ENCODE results near the gene CCL2. TPM values are rescaled to one million over a fixed set of nuclear protein-coding genes. Genes with fewer than 3 reads are reported as not detected.

Gene CCL2
- total RNA-seq, 1 donor from 2014 or later: 44.1 TPM

- H3K9me3 ChIP-seq (ENCODE audit: insufficient read depth, low read depth, low read length): no peaks in the 10 kb centered on the region
- Mint-ChIP-seq H3K27me3 (ENCODE audit: low read depth, unreplicated experiment) (peaks cover 17% of the 10 kb centered on the region), H3K9me3 (ENCODE audit: unreplicated experiment) (peaks cover 2% of the 10 kb centered on the region), H3K27ac (ENCODE audit: unreplicated experiment) (no peak overlapping the region), H3K36me3 (ENCODE audit: low read depth, unreplicated experiment) (no peaks in the 10 kb centered on the region), H3K4me3 (ENCODE audit: unreplicated experiment) (no peak overlapping the region), H3K4me1 (ENCODE audit: low read depth, unreplicated experiment) (peaks cover 7% of the 10 kb centered on the region)
- H3K79me2 ChIP-seq (ENCODE audit: insufficient read depth, low read length): no peaks in the 10 kb centered on the region
- DNase-seq (ENCODE audit: low read depth) (no peak), FAIRE-seq (no peak)
- H2AFZ ChIP-seq (ENCODE audit: low read depth, low read length): no peak overlapping the region
- H3K36me3 ChIP-seq (ENCODE audit: insufficient read depth, low read length): no peaks in the 10 kb centered on the region
- TF ChIP-seq EZH2 (IDR thresholded peaks at IDR 0.05; ENCODE audit: insufficient read depth, low read length) (no peak), CTCF (IDR thresholded peaks at IDR 0.05; ENCODE audit: insufficient read depth, low read depth, low read length) (no peak)
- no peaks in the 10 kb centered on the region for H4K20me1 ChIP-seq (ENCODE audit: insufficient read depth, low read length)
- H3K9ac ChIP-seq (ENCODE audit: low read length): no peak overlapping the region
- peaks cover 2% of the 10 kb centered on the region for H3K27me3 ChIP-seq (ENCODE audit: insufficient read depth, low read length)
- no peak overlapping the region for H3K27ac ChIP-seq (ENCODE audit: low read depth, low read length)
- H3K4me1 ChIP-seq (ENCODE audit: insufficient read depth, low read length): peaks cover 3% of the 10 kb centered on the region
- H3K4me3 ChIP-seq (ENCODE audit: insufficient read depth, low read depth, low read length): no peak overlapping the region
- H3K4me2 ChIP-seq (ENCODE audit: low read length): no peak overlapping the region
Measured at GRCh38 chr17:34221411-34221810, 33.7 kb upstream of the CCL2 start.

GRCh38 chr17:34222722-34223497, 32.2 kb upstream of the CCL2 start:
- no peak for FAIRE-seq

More at GRCh38 chr17:34222722-34223497, 32.2 kb upstream of the CCL2 start:
- Histone ChIP-seq H3K4me2 (ENCODE audit: low read length) (no peak overlapping the region), H4K20me1 (ENCODE audit: insufficient read depth, low read length) (no peaks in the 10 kb centered on the region), H3K4me1 (ENCODE audit: insufficient read depth, low read length) (peaks cover 3% of the 10 kb centered on the region), H3K27me3 (ENCODE audit: insufficient read depth, low read length) (peaks cover 2% of the 10 kb centered on the region), H3K36me3 (ENCODE audit: insufficient read depth, low read length) (no peaks in the 10 kb centered on the region), H2AFZ (ENCODE audit: low read depth, low read length) (no peak overlapping the region), H3K79me2 (ENCODE audit: insufficient read depth, low read length) (no peaks in the 10 kb centered on the region), H3K9ac (ENCODE audit: low read length) (no peak overlapping the region), H3K4me3 (ENCODE audit: insufficient read depth, low read depth, low read length) (no peak overlapping the region), H3K9me3 (ENCODE audit: insufficient read depth, low read depth, low read length) (no peaks in the 10 kb centered on the region), H3K27ac (ENCODE audit: low read depth, low read length) (no peak overlapping the region)
- no peak for TF ChIP-seq CTCF (IDR thresholded peaks at IDR 0.05; ENCODE audit: insufficient read depth, low read depth, low read length)
- TF ChIP-seq EZH2 (IDR thresholded peaks at IDR 0.05; ENCODE audit: insufficient read depth, low read length): no peak
- Mint-ChIP-seq H3K4me3 (ENCODE audit: unreplicated experiment) (no peak overlapping the region), H3K36me3 (ENCODE audit: low read depth, unreplicated experiment) (no peaks in the 10 kb centered on the region), H3K27me3 (ENCODE audit: low read depth, unreplicated experiment) (peaks cover 17% of the 10 kb centered on the region), H3K4me1 (ENCODE audit: low read depth, unreplicated experiment) (peaks cover 8% of the 10 kb centered on the region), H3K27ac (ENCODE audit: unreplicated experiment) (no peak overlapping the region), H3K9me3 (ENCODE audit: unreplicated experiment) (peaks cover 3% of the 10 kb centered on the region)
- no peak for DNase-seq (ENCODE audit: low read depth)

All from astrocyte (in vitro differentiated cells and primary cell).